ENCODE data around the gene FBXL4.

FBXL4 gene

GRCh38 chr6:98985391-98985790 lies 37.6 kb upstream of the FBXL4 start:
- Histone ChIP-seq H4K20me1 (ENCODE audit: control insufficient read depth, insufficient read depth, low read depth, low read length) (no peaks in the 10 kb centered on the region), H3K79me2 (ENCODE audit: control insufficient read depth, low read length) (no peaks in the 10 kb centered on the region), H3K9me2 (replicated peaks; ENCODE audit: control insufficient read depth, low read length) (no peaks in the 10 kb centered on the region), H3K4me3 (ENCODE audit: low read length) (no peak overlapping the region), H3F3A (ENCODE audit: control insufficient read depth, insufficient read depth) (no peaks in the 10 kb centered on the region), H3K9me3 (ENCODE audit: control insufficient read depth, insufficient read depth, low read length) (no peaks in the 10 kb centered on the region), H3K4me1 (ENCODE audit: control insufficient read depth, low read length) (no peaks in the 10 kb centered on the region), H3K4me2 (ENCODE audit: low read length) (no peak overlapping the region), H3K27me3 (ENCODE audit: control insufficient read depth, low read length) (peaks cover 9% of the 10 kb centered on the region), H3K36me3 (ENCODE audit: control insufficient read depth, low read length) (no peaks in the 10 kb centered on the region), H3K27ac (ENCODE audit: low read depth, low read length) (no peak overlapping the region)
- TF ChIP-seq EZH2phosphoT487 (IDR thresholded peaks at IDR 0.05; ENCODE audit: borderline replicate concordance, low read length) (no peak), CTCF (IDR thresholded peaks at IDR 0.05; ENCODE audit: low read depth, low read length, poor library complexity, severe bottlenecking) (no peak)

- Histone ChIP-seq H3K4me1 (ENCODE audit: control insufficient read depth, low read length) (no peaks in the 10 kb centered on the region), H3K36me3 (ENCODE audit: control insufficient read depth, low read length) (no peaks in the 10 kb centered on the region), H3K4me3 (ENCODE audit: low read length) (no peak overlapping the region), H3K4me2 (ENCODE audit: low read length) (no peak overlapping the region), H3K27me3 (ENCODE audit: control insufficient read depth, low read length) (peaks cover 9% of the 10 kb centered on the region), H3K79me2 (ENCODE audit: control insufficient read depth, low read length) (no peaks in the 10 kb centered on the region), H3F3A (ENCODE audit: control insufficient read depth, insufficient read depth) (no peaks in the 10 kb centered on the region), H3K9me3 (ENCODE audit: control insufficient read depth, insufficient read depth, low read length) (no peaks in the 10 kb centered on the region), H3K27ac (ENCODE audit: low read depth, low read length) (no peak overlapping the region), H3K9me2 (replicated peaks; ENCODE audit: control insufficient read depth, low read length) (no peaks in the 10 kb centered on the region), H4K20me1 (ENCODE audit: control insufficient read depth, insufficient read depth, low read depth, low read length) (no peaks in the 10 kb centered on the region)
- no peak for TF ChIP-seq EZH2phosphoT487 (IDR thresholded peaks at IDR 0.05; ENCODE audit: borderline replicate concordance, low read length)
- TF ChIP-seq CTCF (IDR thresholded peaks at IDR 0.05; ENCODE audit: low read depth, low read length, poor library complexity, severe bottlenecking): no peak
These were observed 36.4 kb upstream of the FBXL4 start for GRCh38 chr6:98984121-98984520.

- H3K9me2 ChIP-seq (replicated peaks; ENCODE audit: control insufficient read depth, low read length): no peaks in the 10 kb centered on the region
- no peak overlapping the region for H3K27ac ChIP-seq (ENCODE audit: low read depth, low read length)
- no peak overlapping the region for H3K4me2 ChIP-seq (ENCODE audit: low read length)
- H3K4me3 ChIP-seq (ENCODE audit: low read length): no peak overlapping the region
- no peaks in the 10 kb centered on the region for H3K9me3 ChIP-seq (ENCODE audit: control insufficient read depth, insufficient read depth, low read length)
- H3K4me1 ChIP-seq (ENCODE audit: control insufficient read depth, low read length): no peaks in the 10 kb centered on the region
- no peak for TF ChIP-seq CTCF (IDR thresholded peaks at IDR 0.05; ENCODE audit: low read depth, low read length, poor library complexity, severe bottlenecking)
- peaks cover 9% of the 10 kb centered on the region for H3K27me3 ChIP-seq (ENCODE audit: control insufficient read depth, low read length)
- H3F3A ChIP-seq (ENCODE audit: control insufficient read depth, insufficient read depth): no peaks in the 10 kb centered on the region
- no peaks in the 10 kb centered on the region for H3K79me2 ChIP-seq (ENCODE audit: control insufficient read depth, low read length)
- no peaks in the 10 kb centered on the region for H3K36me3 ChIP-seq (ENCODE audit: control insufficient read depth, low read length)
- H4K20me1 ChIP-seq (ENCODE audit: control insufficient read depth, insufficient read depth, low read depth, low read length): no peaks in the 10 kb centered on the region
These were observed 33.7 kb upstream of the FBXL4 start for GRCh38 chr6:98981473-98981872.

- TF ChIP-seq CTCF (IDR thresholded peaks at IDR 0.05; ENCODE audit: low read depth, low read length, poor library complexity, severe bottlenecking) (no peak), EZH2phosphoT487 (IDR thresholded peaks at IDR 0.05; ENCODE audit: borderline replicate concordance, low read length) (no peak)
- H3K4me1 ChIP-seq (ENCODE audit: control insufficient read depth, low read length): no peaks in the 10 kb centered on the region
These were observed 33.1 kb upstream of the FBXL4 start for GRCh38 chr6:98980819-98981218.

More at GRCh38 chr6:98980819-98981218, 33.1 kb upstream of the FBXL4 start:
- no peaks in the 10 kb centered on the region for H4K20me1 ChIP-seq (ENCODE audit: control insufficient read depth, insufficient read depth, low read depth, low read length)
- peaks cover 9% of the 10 kb centered on the region for H3K27me3 ChIP-seq (ENCODE audit: control insufficient read depth, low read length)
- no peaks in the 10 kb centered on the region for H3K79me2 ChIP-seq (ENCODE audit: control insufficient read depth, low read length)
- H3K9me3 ChIP-seq (ENCODE audit: control insufficient read depth, insufficient read depth, low read length): no peaks in the 10 kb centered on the region
- H3K4me3 ChIP-seq (ENCODE audit: low read length): no peak overlapping the region
- no peaks in the 10 kb centered on the region for H3K9me2 ChIP-seq (replicated peaks; ENCODE audit: control insufficient read depth, low read length)
- no peaks in the 10 kb centered on the region for H3F3A ChIP-seq (ENCODE audit: control insufficient read depth, insufficient read depth)
- H3K27ac ChIP-seq (ENCODE audit: low read depth, low read length): no peak overlapping the region
- H3K4me2 ChIP-seq (ENCODE audit: low read length): no peak overlapping the region
- no peaks in the 10 kb centered on the region for H3K36me3 ChIP-seq (ENCODE audit: control insufficient read depth, low read length)
